ENCODE data around the gene BCAS3. TPM values are rescaled to one million over a fixed set of nuclear protein-coding genes. Genes with fewer than 3 reads are reported as not detected.

BCAS3 gene
- total RNA-seq, 4 donors from 2014 or later: 42.1 to 84.7 (median 54.1) TPM

GRCh38 chr17:61245706-61246135 is 568.1 kb downstream of the BCAS3 start:
- intact Hi-C loops (cut with DNase I; ENCODE audit: low total_unique reads): no loop called here

GRCh38 chr17:61247439-61247838 is 569.8 kb downstream of the BCAS3 start:
- TF ChIP-seq CTCF (IDR thresholded peaks at IDR 0.05) (no peak), POLR2A (IDR thresholded peaks at IDR 0.05) (no peak)
- WGBS, 2 donors: 72% methylated on average over 3 of the region's 3 CpGs
- H3K4me3 ChIP-seq (ENCODE audit: low read depth, poor library complexity, severe bottlenecking): no peak overlapping the region
- DNase-seq (ENCODE audit: low spot score in 2 of 2): no peak
- intact Hi-C loops (cut with DNase I; ENCODE audit: low total_unique reads): no loop called here

More at GRCh38 chr17:61245706-61246135, 568.1 kb downstream of the BCAS3 start:
- 91 to 94% methylated on average over 3 of the region's 3 CpGs for WGBS, 2 donors
- DNase-seq (ENCODE audit: low spot score in 2 of 2): no peak
- no peak overlapping the region for H3K4me3 ChIP-seq (ENCODE audit: low read depth, poor library complexity, severe bottlenecking)
- TF ChIP-seq CTCF (IDR thresholded peaks at IDR 0.05) (no peak), POLR2A (IDR thresholded peaks at IDR 0.05) (no peak)

GRCh38 chr17:61248399-61248798 is 570.7 kb downstream of the BCAS3 start:
- no peak for DNase-seq (ENCODE audit: low spot score in 2 of 2)
- TF ChIP-seq CTCF (IDR thresholded peaks at IDR 0.05): no peak
- no peak for TF ChIP-seq POLR2A (IDR thresholded peaks at IDR 0.05)
- 93 to 95% methylated on average over 2 of the region's 2 CpGs for WGBS, 2 donors
- H3K4me3 ChIP-seq (ENCODE audit: low read depth, poor library complexity, severe bottlenecking): no peak overlapping the region
- intact Hi-C loops (cut with DNase I; ENCODE audit: low total_unique reads): no loop called here

- DNase-seq (ENCODE audit: low spot score in 2 of 2): no peak
- no peak overlapping the region for H3K4me3 ChIP-seq (ENCODE audit: low read depth, poor library complexity, severe bottlenecking)
- 86 to 92% methylated on average over 4 of the region's 4 CpGs for WGBS, 2 donors
- intact Hi-C loops (cut with DNase I; ENCODE audit: low total_unique reads): no loop called here
- TF ChIP-seq POLR2A (IDR thresholded peaks at IDR 0.05) (no peak), CTCF (IDR thresholded peaks at IDR 0.05) (no peak)
Observed at GRCh38 chr17:61249649-61250299, 572.1 kb downstream of the BCAS3 start.

GRCh38 chr17:61250335-61250890 is 572.8 kb downstream of the BCAS3 start:
- 70 to 75% methylated on average over 6 of the region's 6 CpGs for WGBS, 2 donors
- DNase-seq (ENCODE audit: low spot score in 2 of 2): no peak
- H3K4me3 ChIP-seq (ENCODE audit: low read depth, poor library complexity, severe bottlenecking): no peak overlapping the region
- intact Hi-C loops (cut with DNase I; ENCODE audit: low total_unique reads): no loop called here
- no peak for TF ChIP-seq POLR2A (IDR thresholded peaks at IDR 0.05)

GRCh38 chr17:61251939-61252865 is 574.6 kb downstream of the BCAS3 start:
- DNase-seq (ENCODE audit: low spot score in 2 of 2): peak; percentile 80 to 96
- intact Hi-C loops (cut with DNase I; ENCODE audit: low total_unique reads): no loop called here
- WGBS, 2 donors: 29 to 30% methylated on average over 10 of the region's 10 CpGs
- TF ChIP-seq CTCF (IDR thresholded peaks at IDR 0.05) (no peak), POLR2A (IDR thresholded peaks at IDR 0.05) (no peak)
- no peak overlapping the region for H3K4me3 ChIP-seq (ENCODE audit: low read depth, poor library complexity, severe bottlenecking)

All from lower leg skin (tissue), 4 donors.